Measurements from ENCODE around the gene CYREN. TPM values are rescaled to one million over a fixed set of nuclear protein-coding genes. Genes with fewer than 3 reads are reported as not detected.
A peak's percentile ranks its signal among the peaks of the same experiment; 100 is the strongest.

The CYREN gene
- total and polyA plus RNA-seq, 9 of the 15 experiments (the other 6 are each of a cell fraction or from before 2014, with no cell fraction given): 13.9 to 108 (median 88.8) TPM

DNA sequence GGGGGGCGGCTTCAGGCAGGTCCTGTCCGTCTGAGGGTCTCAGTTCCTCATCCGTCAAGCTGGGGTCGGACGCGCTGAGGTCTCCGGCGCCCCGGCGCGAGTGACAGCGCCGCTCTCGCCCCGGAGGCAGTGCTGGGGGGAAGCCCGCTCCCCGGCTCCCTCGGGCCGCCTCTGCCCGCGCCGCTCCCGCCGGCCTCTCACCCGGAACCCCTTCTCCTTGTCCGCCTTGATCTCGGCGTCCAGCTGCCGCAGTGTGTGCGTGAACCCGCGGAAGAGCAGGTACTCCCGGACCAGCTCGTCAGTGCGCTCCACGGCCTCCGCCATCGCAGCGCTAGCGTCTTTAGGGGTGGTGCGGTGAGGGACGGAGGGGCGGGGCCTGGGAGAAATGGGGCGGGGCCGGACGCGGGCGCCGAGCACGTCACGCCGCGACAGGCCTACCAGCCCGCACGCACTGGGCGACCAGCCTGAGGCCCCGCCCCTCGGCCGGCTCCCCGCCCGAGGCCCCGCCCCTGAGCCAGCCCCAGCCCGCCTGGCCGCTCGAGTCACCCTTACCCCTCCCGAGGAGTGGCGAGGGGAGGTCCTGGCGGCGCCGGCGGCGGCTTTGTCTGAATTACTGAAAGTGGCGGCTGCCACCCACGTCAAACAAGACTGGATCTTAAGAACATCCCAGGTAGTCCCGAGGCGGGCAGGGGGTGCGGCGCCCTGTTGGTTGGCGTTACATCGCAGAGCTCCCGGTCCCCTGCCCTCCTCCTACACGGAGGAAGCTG, 40.9 kb upstream of the CYREN start, which contains the start of gene WDR91 (continued):
- TF ChIP-seq E2F4 (CRISPR knock-in tag; IDR thresholded peaks at IDR 0.05; ENCODE audit: low read depth) (no peak; the same call in 1 of the 2 replicates), CBX1 (IDR thresholded peaks at IDR 0.05; ENCODE audit: low read depth) (peak; percentile 83), ZNF165 (CRISPR knock-in tag; IDR thresholded peaks at IDR 0.05; ENCODE audit: borderline replicate concordance) (peak; percentile 56; the same call in 1 of the 2 replicates), EGR1 (conservative IDR thresholded peaks at IDR 0.05) (peak; percentile 64), MCM3 (IDR thresholded peaks at IDR 0.05) (no peak), ZNF696 (CRISPR knock-in tag; conservative IDR thresholded peaks at IDR 0.05) (no peak), ZNF589 (CRISPR knock-in tag; IDR thresholded peaks at IDR 0.05; ENCODE audit: low read depth) (no peak), ATF6 (CRISPR knock-in tag; IDR thresholded peaks at IDR 0.05) (0 out of 2 replicates have a peak, but pooled peaks have one; percentile 54), ZFX (CRISPR knock-in tag; IDR thresholded peaks at IDR 0.05) (peak; percentile 87), ZNF76 (CRISPR knock-in tag; IDR thresholded peaks at IDR 0.05; ENCODE audit: borderline replicate concordance) (peak; percentile 54; the same call in 1 of the 2 replicates), HNRNPLL (IDR thresholded peaks at IDR 0.05; ENCODE audit: low read depth, low read length, poor library complexity, severe bottlenecking) (peak; percentile 71), ZNF583 (CRISPR knock-in tag; IDR thresholded peaks at IDR 0.05) (peak; percentile 79; the same call in 1 of the 2 replicates)
- TF ChIP-seq, protein P1, sequence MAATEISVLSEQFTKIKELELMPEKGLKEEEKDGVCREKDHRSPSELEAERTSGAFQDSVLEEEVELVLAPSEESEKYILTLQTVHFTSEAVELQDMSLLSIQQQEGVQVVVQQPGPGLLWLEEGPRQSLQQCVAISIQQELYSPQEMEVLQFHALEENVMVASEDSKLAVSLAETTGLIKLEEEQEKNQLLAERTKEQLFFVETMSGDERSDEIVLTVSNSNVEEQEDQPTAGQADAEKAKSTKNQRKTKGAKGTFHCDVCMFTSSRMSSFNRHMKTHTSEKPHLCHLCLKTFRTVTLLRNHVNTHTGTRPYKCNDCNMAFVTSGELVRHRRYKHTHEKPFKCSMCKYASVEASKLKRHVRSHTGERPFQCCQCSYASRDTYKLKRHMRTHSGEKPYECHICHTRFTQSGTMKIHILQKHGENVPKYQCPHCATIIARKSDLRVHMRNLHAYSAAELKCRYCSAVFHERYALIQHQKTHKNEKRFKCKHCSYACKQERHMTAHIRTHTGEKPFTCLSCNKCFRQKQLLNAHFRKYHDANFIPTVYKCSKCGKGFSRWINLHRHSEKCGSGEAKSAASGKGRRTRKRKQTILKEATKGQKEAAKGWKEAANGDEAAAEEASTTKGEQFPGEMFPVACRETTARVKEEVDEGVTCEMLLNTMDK (IDR thresholded peaks at IDR 0.05; ENCODE audit: borderline replicate concordance, insufficient read depth, low read depth, low read length, poor library complexity, severe bottlenecking): peak; percentile 6
- TF ChIP-seq, protein P2, sequence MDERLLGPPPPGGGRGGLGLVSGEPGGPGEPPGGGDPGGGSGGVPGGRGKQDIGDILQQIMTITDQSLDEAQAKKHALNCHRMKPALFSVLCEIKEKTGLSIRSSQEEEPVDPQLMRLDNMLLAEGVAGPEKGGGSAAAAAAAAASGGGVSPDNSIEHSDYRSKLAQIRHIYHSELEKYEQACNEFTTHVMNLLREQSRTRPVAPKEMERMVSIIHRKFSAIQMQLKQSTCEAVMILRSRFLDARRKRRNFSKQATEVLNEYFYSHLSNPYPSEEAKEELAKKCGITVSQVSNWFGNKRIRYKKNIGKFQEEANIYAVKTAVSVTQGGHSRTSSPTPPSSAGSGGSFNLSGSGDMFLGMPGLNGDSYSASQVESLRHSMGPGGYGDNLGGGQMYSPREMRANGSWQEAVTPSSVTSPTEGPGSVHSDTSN (CRISPR knock-in tag; IDR thresholded peaks at IDR 0.05; ENCODE audit: low read depth): peak; percentile 1; the same call in 1 of the 2 replicates
- TF ChIP-seq, protein P2 (tag; conservative IDR thresholded peaks at IDR 0.05; ENCODE audit: low read depth): no peak
- TF ChIP-seq, protein P3, sequence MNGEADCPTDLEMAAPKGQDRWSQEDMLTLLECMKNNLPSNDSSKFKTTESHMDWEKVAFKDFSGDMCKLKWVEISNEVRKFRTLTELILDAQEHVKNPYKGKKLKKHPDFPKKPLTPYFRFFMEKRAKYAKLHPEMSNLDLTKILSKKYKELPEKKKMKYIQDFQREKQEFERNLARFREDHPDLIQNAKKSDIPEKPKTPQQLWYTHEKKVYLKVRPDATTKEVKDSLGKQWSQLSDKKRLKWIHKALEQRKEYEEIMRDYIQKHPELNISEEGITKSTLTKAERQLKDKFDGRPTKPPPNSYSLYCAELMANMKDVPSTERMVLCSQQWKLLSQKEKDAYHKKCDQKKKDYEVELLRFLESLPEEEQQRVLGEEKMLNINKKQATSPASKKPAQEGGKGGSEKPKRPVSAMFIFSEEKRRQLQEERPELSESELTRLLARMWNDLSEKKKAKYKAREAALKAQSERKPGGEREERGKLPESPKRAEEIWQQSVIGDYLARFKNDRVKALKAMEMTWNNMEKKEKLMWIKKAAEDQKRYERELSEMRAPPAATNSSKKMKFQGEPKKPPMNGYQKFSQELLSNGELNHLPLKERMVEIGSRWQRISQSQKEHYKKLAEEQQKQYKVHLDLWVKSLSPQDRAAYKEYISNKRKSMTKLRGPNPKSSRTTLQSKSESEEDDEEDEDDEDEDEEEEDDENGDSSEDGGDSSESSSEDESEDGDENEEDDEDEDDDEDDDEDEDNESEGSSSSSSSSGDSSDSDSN (IDR thresholded peaks at IDR 0.05; ENCODE audit: borderline replicate concordance in 1 of 2, low read depth in 2 of 2, low read length in 2 of 2): peak; percentile 26 to 83; a peak in 2 of 4 replicates
